ENCODE measurements around the gene C2CD3. TPM values are rescaled to one million over a fixed set of nuclear protein-coding genes. Genes with fewer than 3 reads are reported as not detected.

C2CD3 gene
- total RNA-seq, 1 experiment from 2014 or later: 18.7 TPM

- TF ChIP-seq, protein P1, sequence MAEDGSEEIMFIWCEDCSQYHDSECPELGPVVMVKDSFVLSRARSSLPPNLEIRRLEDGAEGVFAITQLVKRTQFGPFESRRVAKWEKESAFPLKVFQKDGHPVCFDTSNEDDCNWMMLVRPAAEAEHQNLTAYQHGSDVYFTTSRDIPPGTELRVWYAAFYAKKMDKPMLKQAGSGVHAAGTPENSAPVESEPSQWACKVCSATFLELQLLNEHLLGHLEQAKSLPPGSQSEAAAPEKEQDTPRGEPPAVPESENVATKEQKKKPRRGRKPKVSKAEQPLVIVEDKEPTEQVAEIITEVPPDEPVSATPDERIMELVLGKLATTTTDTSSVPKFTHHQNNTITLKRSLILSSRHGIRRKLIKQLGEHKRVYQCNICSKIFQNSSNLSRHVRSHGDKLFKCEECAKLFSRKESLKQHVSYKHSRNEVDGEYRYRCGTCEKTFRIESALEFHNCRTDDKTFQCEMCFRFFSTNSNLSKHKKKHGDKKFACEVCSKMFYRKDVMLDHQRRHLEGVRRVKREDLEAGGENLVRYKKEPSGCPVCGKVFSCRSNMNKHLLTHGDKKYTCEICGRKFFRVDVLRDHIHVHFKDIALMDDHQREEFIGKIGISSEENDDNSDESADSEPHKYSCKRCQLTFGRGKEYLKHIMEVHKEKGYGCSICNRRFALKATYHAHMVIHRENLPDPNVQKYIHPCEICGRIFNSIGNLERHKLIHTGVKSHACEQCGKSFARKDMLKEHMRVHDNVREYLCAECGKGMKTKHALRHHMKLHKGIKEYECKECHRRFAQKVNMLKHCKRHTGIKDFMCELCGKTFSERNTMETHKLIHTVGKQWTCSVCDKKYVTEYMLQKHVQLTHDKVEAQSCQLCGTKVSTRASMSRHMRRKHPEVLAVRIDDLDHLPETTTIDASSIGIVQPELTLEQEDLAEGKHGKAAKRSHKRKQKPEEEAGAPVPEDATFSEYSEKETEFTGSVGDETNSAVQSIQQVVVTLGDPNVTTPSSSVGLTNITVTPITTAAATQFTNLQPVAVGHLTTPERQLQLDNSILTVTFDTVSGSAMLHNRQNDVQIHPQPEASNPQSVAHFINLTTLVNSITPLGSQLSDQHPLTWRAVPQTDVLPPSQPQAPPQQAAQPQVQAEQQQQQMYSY (CRISPR knock-in tag; IDR thresholded peaks at IDR 0.05): no peak
- Mint-ChIP-seq H3K9me3 (no peaks in the 10 kb centered on the region), H3K27me3 (ENCODE audit: low read depth) (no peaks in the 10 kb centered on the region), H3K4me1 (0 out of 2 replicates have a peak, but pooled peaks cover 4% of the 10 kb centered on the region), H3K27ac (no peak overlapping the region), H3K36me3 (no peaks in the 10 kb centered on the region), H3K4me3 (no peak overlapping the region)
- ATAC-seq: no peak
- CTCF ChIA-PET: interaction anchor here (1.0 to 1.6 kb wide), 2 partner anchors 10 to 255 kb away, joined by 3 to 4 read pairs; no protein-coding TSS in a partner anchor
- no peak for DNase-seq (ENCODE audit: low spot score)
- POLR2A ChIA-PET: no interaction called here
Observed at GRCh38 chr11:74000307-74001133, 170.3 kb downstream of the C2CD3 start.

GRCh38 chr11:73999581-74000306 lies 171.1 kb downstream of the C2CD3 start:
- ATAC-seq (no peak), DNase-seq (ENCODE audit: low spot score) (no peak)
- no peak for TF ChIP-seq USF2 (CRISPR knock-in tag; IDR thresholded peaks at IDR 0.05)
- TF ChIP-seq NR3C1 (CRISPR knock-in tag; conservative IDR thresholded peaks at IDR 0.05; ENCODE audit: low read depth): no peak
- no peak for TF ChIP-seq ZNF512 (CRISPR knock-in tag; IDR thresholded peaks at IDR 0.05; ENCODE audit: borderline replicate concordance)
- TF ChIP-seq EMX1 (CRISPR knock-in tag; IDR thresholded peaks at IDR 0.05): no peak
- TF ChIP-seq TP53 (CRISPR knock-in tag; IDR thresholded peaks at IDR 0.05): no peak
- no peak for TF ChIP-seq TEAD1 (CRISPR knock-in tag; IDR thresholded peaks at IDR 0.05)
- no peak for TF ChIP-seq FOXP1 (CRISPR knock-in tag; IDR thresholded peaks at IDR 0.05; ENCODE audit: borderline replicate concordance)
- TF ChIP-seq, protein P2, sequence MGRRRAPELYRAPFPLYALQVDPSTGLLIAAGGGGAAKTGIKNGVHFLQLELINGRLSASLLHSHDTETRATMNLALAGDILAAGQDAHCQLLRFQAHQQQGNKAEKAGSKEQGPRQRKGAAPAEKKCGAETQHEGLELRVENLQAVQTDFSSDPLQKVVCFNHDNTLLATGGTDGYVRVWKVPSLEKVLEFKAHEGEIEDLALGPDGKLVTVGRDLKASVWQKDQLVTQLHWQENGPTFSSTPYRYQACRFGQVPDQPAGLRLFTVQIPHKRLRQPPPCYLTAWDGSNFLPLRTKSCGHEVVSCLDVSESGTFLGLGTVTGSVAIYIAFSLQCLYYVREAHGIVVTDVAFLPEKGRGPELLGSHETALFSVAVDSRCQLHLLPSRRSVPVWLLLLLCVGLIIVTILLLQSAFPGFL (CRISPR knock-in tag; IDR thresholded peaks at IDR 0.05; ENCODE audit: borderline replicate concordance): no peak
- Mint-ChIP-seq H3K4me1 (no peaks in the 10 kb centered on the region), H3K27ac (peak overlapping the region; percentile 28), H3K9me3 (no peaks in the 10 kb centered on the region), H3K27me3 (ENCODE audit: low read depth) (no peaks in the 10 kb centered on the region), H3K36me3 (no peaks in the 10 kb centered on the region), H3K4me3 (no peak overlapping the region)
- POLR2A ChIA-PET: no interaction called here
- CTCF ChIA-PET: interaction anchor here (0.7 to 1.4 kb wide), 3 partner anchors 11 to 696 kb away, joined by 3 to 4 read pairs (median 3); no protein-coding TSS in a partner anchor

GRCh38 chr11:73998846-73999575 lies 171.8 kb downstream of the C2CD3 start:
- Mint-ChIP-seq H3K36me3 (no peaks in the 10 kb centered on the region), H3K4me1 (no peaks in the 10 kb centered on the region), H3K27ac (no peak overlapping the region; the same call in 1 of the 2 replicates), H3K27me3 (ENCODE audit: low read depth) (no peaks in the 10 kb centered on the region), H3K9me3 (no peaks in the 10 kb centered on the region), H3K4me3 (no peak overlapping the region)
- DNase-seq (ENCODE audit: low spot score) (no peak), ATAC-seq (no peak)
- ChIA-PET CTCF (interaction anchor here (0.7 to 1.4 kb wide), 2 partner anchors 36 to 697 kb away, joined by 3 to 4 read pairs; no protein-coding TSS in a partner anchor), POLR2A (interaction anchor here (0.6 kb wide), 1 partner anchor 28 kb away, joined by 4 read pairs; no protein-coding TSS in a partner anchor)
- TF ChIP-seq GRHL2 (CRISPR knock-in tag; IDR thresholded peaks at IDR 0.05; ENCODE audit: insufficient replicate concordance, severe bottlenecking) (no peak), ETV6 (CRISPR knock-in tag; IDR thresholded peaks at IDR 0.05) (no peak), FOXP4 (CRISPR knock-in tag; IDR thresholded peaks at IDR 0.05) (no peak)
- TF ChIP-seq, protein P3, sequence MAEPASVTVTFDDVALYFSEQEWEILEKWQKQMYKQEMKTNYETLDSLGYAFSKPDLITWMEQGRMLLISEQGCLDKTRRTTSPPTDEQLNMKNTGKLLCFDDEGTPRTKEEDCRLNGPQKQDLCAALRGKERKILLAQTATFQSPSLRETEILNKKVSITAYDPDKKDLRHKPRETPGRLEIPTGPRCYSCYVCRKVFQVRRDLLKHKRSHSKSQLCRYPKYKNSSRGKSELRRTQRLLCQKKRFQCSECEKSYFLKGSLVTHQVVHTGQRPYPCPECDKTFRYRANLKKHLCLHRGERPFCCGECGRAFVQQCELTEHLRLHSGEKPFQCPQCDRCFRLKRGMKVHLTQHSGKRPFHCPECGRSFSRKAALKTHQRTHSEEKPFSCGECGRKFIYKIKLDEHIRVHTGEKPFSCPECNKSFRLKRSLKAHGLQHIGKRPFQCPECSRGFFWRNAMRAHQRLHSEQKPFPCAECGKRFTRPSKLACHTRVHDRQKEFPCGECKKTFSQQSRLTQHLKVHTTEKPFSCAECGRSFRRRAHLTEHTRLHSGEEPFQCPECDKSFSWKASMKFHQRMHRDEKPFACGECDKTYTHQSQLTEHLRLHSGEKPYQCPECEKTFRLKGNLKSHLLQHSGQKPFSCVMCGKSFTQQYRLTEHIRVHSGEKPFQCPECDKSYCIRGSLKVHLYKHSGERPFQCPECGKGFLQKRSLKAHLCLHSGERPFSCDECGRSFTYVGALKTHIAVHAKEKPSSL (CRISPR knock-in tag; conservative IDR thresholded peaks at IDR 0.05): no peak

Data from WTC11 (cell line).